H1 (cell line): ENCODE measurements around the gene LCORL. TPM values are rescaled to one million over a fixed set of nuclear protein-coding genes. Genes with fewer than 3 reads are reported as not detected.

Source experiments
- ASH2L ChIP-seq: fragments of 200-600, 300-600 bp; sonication (generic); IDR thresholded peaks from one replicate; pipeline ENCODE4 v1.7.1; 2017; ENCODE audit warnings: low read length
- BRCA1 ChIP-seq: IDR thresholded peaks from 2 replicates; pipeline ENCODE4 v1.6.1; 2012; ENCODE audit warnings: low read depth, low read length, improper control_type of control experiment
- CBX8 ChIP-seq: fragments of 300-800, 300-1000 bp; sonication (generic); IDR thresholded peaks from 2 replicates; pipeline ENCODE4 v1.7.1; 2016; ENCODE audit warnings: low read depth, low read length, borderline replicate concordance
- CHD7 ChIP-seq: fragments of 300-600 bp; sonication (generic); IDR thresholded peaks from 2 replicates; pipeline ENCODE4 v1.7.1; 2012; ENCODE audit warnings: low read length, moderate library complexity, mild to moderate bottlenecking, inconsistent platforms; ENCODE audit not compliant: insufficient replicate concordance
- EP300 ChIP-seq, 2 experiments: IDR thresholded peaks; 1 replicate in 1 of 2; 2 replicates in 1 of 2; pipeline ENCODE4 v1.6.1; 2011 to 2012; ENCODE audit warnings: low read depth in 2 of 2, low read length in 2 of 2, mild to moderate bottlenecking in 2 of 2, borderline replicate concordance in 1 of 2, inconsistent platforms in 1 of 2, moderate library complexity in 1 of 2
- GTF2F1 ChIP-seq: IDR thresholded peaks from 2 replicates; pipeline ENCODE4 v1.6.1; 2012; ENCODE audit warnings: low read depth, low read length, improper control_type of control experiment, borderline replicate concordance
- HDAC6 ChIP-seq: IDR thresholded peaks from one replicate; pipeline ENCODE4 v1.7.1; 2012; ENCODE audit warnings: low read depth, mild to moderate bottlenecking, inconsistent platforms, low read length, moderate library complexity
- KDM1A ChIP-seq: fragments of 200-600, 300-600 bp; sonication (generic); IDR thresholded peaks from 2 replicates; pipeline ENCODE4 v1.7.1; 2016; ENCODE audit warnings: mild to moderate bottlenecking, low read length, borderline replicate concordance
- NANOG ChIP-seq: IDR thresholded peaks from 2 replicates; pipeline ENCODE4 v1.6.1; 2011; ENCODE audit warnings: low read length, low read depth, mild to moderate bottlenecking, inconsistent platforms; ENCODE audit not compliant: insufficient read depth, poor library complexity, severe bottlenecking
- SIN3A ChIP-seq, 2 experiments: IDR thresholded peaks in 1 of 2; conservative IDR thresholded peaks in 1 of 2; 2 replicates each; pipeline ENCODE4 v1.6.1; 2011 to 2012; ENCODE audit warnings: low read length in 2 of 2, improper control_type of control experiment in 1 of 2, low read depth in 1 of 2, mild to moderate bottlenecking in 1 of 2
- TAF1 ChIP-seq: IDR thresholded peaks from 2 replicates; pipeline ENCODE4 v1.6.1; 2011; ENCODE audit warnings: mild to moderate bottlenecking, low read depth, low read length
- YY1 ChIP-seq: IDR thresholded peaks from 2 replicates; pipeline ENCODE4 v1.6.1; 2011; ENCODE audit warnings: low read depth, mild to moderate bottlenecking, low read length
- polyA plus RNA-seq, 7 experiments: library from polyadenylated mRNA; depleted of rRNA in 3 of 7; stranded (reverse) in 5 of 7; unstranded in 2 of 7; fragments of >200 nt in 5 of 7; fragments of 200-250 nt in 2 of 7; gene quantifications; 1 replicate in 5 of 7; 2 replicates in 1 of 7; 4 replicates in 1 of 7; pipeline versions ENCODE4 v1.2.1 to v1.2.3, GENCODE V29; 2011 to 2013; ENCODE audit warnings: missing spikeins in 2 of 7, mixed read lengths in 2 of 7
- total RNA-seq: library from RNA; stranded (reverse); fragmentation: NEBNext Ultra II Directional; extraction: Animal tissue kit (Norgen Biotek cat#: 25700); gene quantifications from 2 replicates; pipeline ENCODE4 v1.2.1, GENCODE V29; 2021

LCORL gene
- total and polyA plus RNA-seq, 2 of the 8 experiments (the other 6 are each of a cell fraction or from before 2014, with no cell fraction given), result 2.2 to 19.2 TPM

- TF ChIP-seq CHD7 (no peak), HDAC6 (no peak), CBX8 (no peak), YY1 (no peak), BRCA1 (no peak), TAF1 (no peak), NANOG (no peak), SIN3A (conservative IDR thresholded peaks at IDR 0.05 in 1 of 2, IDR thresholded peaks at IDR 0.05 in 1 of 2; ENCODE audit: low read depth in 1 of 2, low read length in 2 of 2) (no peak), ASH2L (no peak), GTF2F1 (no peak), KDM1A (no peak), EP300 (IDR thresholded peaks at IDR 0.05; ENCODE audit: borderline replicate concordance in 1 of 2, low read depth in 2 of 2, low read length in 2 of 2) (no peak)
Measured at GRCh38 chr4:17894421-17894820, 127.1 kb downstream of the LCORL start (continued).
